ENCODE data around the gene GMNC.

Gene GMNC

DNA sequence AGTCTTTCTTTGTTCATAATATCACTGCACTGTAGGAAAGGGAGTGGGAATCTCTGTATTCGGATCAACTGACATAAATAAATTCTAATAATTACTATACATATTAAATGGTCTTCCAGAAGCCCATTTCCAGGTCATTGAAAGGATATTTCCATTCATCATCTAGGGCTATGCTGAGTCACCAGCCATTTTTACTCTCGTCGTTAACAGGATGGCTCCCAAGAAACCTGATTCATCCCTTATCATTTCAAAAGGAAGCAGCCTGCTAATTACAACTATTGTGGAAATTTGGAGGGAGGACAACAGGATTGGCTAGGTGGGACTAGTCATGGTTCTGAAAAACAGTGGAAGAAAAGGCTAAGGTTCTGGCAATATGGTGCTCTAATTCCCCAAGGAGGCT, 13.6 kb downstream of the GMNC start:
- no peak for DNase-seq (ENCODE audit: low read depth in 2 of 2)

DNA sequence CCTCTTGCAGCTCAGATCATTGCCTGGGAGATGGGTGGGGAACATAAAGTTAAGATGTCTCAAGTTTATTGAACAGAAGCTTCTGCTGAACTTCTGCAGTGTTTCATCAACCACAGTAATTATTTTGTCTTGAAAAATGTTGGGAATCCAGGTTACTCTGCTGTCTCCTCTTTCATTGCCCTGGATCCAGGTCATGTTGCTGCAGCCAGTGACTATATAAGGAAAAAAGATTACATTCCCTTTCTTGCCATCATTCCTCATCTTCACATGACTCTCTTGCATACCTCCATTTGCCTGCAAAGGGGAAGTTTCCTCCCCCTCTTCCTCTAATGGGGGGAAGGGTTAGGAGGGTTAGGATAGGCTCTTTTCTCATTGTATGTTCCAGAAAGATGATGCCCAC, 15.1 kb downstream of the GMNC start:
- no peak for DNase-seq (ENCODE audit: low read depth in 2 of 2)

DNA sequence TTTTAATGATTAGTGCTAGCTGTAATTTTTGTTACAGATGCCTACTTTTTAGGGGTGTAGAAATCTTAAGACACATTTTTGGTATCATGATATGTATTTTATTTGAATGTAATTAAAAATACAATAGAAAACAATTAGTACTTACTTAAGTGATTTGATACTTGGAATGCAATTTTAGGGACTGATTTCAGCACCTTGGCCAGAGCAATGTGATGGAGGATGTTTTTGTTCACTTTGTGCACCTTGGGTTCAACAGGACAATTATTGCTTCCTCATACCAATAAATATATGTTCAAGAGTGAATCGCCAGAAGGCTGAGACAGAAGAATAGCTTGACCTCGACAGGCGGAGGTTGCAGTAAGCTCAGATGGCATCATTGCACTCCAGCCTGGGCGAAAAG, 22.3 kb downstream of the GMNC start:
- DNase-seq (ENCODE audit: low read depth in 2 of 2) = no peak

DNA sequence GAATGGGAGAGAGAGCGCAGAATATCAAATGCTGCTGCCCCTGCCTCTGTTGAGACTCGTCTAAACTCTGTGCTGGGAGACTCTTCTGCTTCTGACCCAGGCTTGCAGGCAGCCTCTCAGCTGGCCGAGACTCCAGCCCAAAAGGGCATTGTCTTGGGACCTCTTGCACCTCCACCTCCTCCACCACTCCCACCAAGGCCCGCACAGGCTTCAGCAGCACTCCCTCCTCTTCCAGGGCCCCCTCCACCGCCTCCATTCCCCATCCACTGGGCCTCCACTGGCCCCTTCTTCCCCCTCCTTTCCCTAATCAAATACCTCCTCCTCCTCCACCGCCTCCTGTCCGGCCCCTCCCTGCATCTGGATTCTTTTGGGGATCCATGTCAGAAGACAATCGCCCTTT, 31.3 kb downstream of the GMNC start:
- no peak for DNase-seq (ENCODE audit: low read depth in 2 of 2)

DNA sequence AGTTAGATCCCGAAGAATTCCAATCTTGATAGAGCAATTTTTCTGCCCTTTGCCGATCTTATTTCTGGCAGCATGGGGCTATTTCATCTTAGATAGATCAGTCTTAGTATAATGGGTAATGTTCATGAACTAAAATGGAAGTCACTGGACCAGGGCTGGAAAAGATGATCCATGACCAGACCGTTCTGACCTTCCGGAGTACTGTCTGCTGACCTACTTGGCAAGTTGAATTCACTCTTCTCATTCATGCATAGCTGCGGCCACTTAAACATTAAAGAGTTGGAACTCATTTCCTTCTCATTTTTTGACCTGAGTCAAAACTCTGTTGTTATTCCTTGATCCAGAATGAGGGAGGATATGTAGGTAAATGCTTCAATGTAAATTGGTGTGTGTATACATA, 32.5 kb downstream of the GMNC start:
- no peak for DNase-seq (ENCODE audit: low read depth in 2 of 2)

DNA sequence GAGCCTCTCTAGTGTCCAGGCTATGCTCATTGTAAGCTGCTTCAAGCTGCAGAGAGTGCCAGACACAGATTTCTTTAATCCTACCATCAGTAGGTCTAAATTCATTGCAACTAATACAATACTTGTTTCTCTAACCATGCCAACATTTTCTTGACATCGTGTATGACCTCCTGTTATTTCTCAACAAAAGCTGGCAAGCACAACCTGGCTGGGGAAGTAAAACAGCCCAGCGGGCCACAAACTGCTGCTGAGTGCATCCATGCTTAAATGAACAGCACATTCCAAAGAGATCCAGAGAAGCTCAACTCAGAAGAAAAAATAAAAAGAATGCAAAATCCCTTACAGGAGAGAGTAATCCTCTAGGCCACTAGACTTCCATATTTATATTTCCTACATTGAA, 36.5 kb downstream of the GMNC start:
- DNase-seq (ENCODE audit: low read depth in 2 of 2) = no peak

DNA sequence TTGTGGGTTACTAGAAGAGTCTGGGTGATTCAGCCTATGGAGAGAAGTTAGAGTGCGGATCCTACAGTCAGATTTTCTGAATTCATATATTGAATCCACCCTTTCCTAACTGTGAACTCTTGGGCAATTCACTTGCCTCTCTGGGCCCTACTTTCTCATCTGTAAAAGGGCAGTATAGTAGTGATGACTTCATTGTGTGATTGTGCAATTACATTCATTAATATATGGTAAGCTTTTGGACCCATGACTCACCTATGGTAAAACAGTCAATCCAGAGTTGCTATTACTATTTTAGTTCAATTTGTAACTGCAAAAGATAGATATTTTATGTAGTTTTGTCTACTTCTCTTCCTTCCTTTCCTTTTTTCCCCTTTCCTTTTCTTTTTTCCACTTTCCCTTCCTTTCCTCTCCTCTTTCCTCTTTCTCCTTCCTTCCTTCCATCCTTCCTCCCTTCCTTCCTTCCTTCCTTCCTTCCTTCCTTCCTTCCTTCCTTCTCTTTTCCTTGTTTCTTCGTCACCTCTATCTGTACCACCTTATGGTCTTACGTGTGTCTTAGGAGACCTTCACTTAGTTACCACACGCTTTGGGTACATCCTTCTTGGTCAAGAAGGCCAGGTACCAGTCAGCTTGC, 37.0 kb downstream of the GMNC start:
- DNase-seq (ENCODE audit: low read depth in 2 of 2) = no peak

DNA sequence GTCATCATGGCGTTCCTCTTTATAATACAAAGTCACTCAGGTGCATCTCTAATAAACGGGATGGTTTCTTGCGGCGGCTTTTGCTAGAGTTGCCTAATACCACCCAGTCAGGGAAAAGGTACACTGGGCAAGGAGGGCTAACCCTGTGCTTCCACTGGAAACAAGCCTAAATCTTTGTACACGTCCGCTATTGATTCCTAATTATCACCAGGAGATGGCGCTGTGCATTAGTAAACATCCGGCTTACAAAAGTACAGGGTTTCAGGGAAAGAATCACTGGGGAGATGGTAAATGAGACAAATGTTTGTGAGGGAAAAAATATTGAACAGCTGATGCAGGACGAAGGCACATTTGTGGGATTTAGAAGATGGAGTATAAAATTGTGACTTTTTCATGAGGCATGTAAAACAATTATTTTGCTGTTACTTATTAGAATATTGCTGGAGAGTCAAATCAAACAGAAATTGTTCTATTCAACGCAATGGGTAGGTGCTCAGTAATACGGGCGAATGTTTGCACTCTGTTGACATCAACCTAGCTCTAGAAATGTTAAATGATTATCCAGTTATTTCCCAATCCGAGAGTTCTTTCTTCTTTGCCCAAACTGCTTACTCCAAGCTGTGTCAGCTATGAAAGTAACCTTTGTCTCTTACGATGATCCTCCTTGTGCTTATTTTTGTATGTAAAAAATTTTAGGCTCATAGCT, 50.6 kb downstream of the GMNC start:
- DNase-seq (ENCODE audit: low read depth in 2 of 2) = no peak

DNA sequence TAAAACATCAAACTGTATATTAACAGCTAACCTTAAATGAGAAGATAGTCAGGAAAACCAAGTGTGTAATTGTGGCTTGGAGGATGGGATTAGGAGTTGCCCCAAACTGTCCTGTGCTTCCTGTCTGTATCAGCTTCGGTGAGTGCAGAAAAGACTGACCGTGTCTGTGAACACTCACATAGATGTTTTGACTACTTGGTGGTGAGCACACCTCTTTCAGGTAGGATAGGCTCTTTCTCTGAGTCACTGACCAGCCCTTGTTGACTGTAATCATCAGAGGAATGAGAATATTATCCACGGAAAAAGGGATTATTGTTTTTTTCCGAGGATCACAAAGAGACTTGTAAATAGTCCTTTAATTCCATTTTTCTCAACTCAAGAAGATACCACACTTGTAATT, 51.5 kb downstream of the GMNC start:
- DNase-seq (ENCODE audit: low read depth in 2 of 2) = no peak

DNA sequence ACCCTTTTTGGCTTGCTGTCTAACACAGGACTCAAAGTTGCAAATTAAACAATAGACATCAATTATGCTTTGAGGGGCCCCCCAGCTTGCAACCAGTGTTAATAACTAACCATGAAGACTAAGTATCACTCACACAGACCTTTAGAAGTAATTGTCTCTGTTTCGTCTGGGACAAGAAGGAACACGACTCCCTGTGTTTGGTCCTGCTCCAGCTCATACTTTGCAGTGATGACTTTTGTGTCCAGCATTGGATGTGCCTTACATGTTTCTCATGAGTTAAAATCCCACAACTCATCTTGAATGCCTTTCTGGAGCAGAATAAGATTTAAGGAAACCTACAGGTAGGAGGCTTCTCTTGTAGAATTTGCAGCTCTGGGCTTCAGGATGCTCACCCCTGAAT, 53.1 kb downstream of the GMNC start:
- no peak for DNase-seq (ENCODE audit: low read depth in 2 of 2)

DNA sequence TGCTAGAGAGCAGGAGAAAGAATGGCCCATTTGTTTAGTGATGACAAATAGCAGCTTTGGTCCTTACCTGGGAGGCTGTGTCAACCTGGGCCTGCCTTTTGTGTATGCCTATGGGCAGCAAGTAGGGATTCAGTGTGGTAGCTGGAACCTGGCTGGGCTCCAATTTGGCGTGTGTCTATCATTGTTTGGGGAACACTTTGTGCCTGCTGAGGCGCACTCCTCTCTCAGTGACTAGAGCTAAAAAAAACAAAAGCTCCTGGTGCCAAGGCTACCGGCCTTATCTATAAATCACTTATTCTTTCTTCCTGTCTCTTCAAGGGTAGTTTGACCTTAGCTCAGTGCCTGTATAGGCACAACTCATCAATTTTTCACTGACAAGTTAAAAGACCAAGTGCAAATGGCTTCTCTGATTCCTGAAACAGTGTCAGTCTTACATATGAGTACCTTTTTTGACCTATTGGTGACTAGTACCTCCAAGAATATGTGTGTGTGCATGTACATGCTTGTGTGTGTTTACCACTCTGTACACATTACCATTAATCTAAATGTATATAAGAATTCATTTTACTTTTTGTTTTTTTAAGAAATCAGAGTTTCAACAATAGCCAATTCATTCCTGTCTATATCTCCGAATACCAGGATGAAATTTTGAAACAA, 54.6 kb downstream of the GMNC start:
- no peak for DNase-seq (ENCODE audit: low read depth in 2 of 2)
